HCT116 (cell line): ENCODE data around the gene MGRN1. TPM values are rescaled to one million over a fixed set of nuclear protein-coding genes. Genes with fewer than 3 reads are reported as not detected.

Source experiments
- ATAC-seq: fragments of 200-7000 bp; cut with Tn5 transposase; 2 replicates; pipeline ENCODE4 v1.9.1; 2020; ENCODE audit warnings: mild to moderate bottlenecking, moderate library complexity
- BruUV-seq: library from RNA; stranded (reverse); fragments of 400-500 nt; replicated peaks from 2 replicates; lab custom pipeline; 2021; lab: Mats Ljungman, UMichigan
- CTCF ChIA-PET: fragments of 300-600 bp; sonication (Branson Sonifier 250); formaldehyde crosslinking; loops from one replicate; lab custom pipeline; 2021; ENCODE audit warnings: antibody characterized with exemption; lab: Charles Lee
- POLR2A ChIA-PET: fragments of 300-600, 350-600 bp; sonication (Branson Sonifier 250); formaldehyde crosslinking; loops from one replicate; lab custom pipeline; 2021; ENCODE audit warnings: antibody characterized with exemption; lab: Charles Lee
- RAD21 ChIA-PET, 2 experiments: fragments of 300-600 bp; sonication (Branson Sonifier 250); formaldehyde crosslinking; loops; one replicate each; lab custom pipeline; 2023; ENCODE audit warnings: low total read pairs in 2 of 2; ENCODE audit not compliant: uncharacterized antibody in 2 of 2, unreplicated experiment in 2 of 2, low non-redundant PET in 1 of 2; lab: Charles Lee
- DNase-seq: peaks from one replicate; pipeline ENCODE4 v3.0.0-alpha.2; 2010; ENCODE audit warnings: low read depth, low spot score
- H2AFZ ChIP-seq: fragments of 200-600 bp; shearing (Covaris generic), sonication (generic); 2 replicates; pipeline ENCODE4 v1.6.1; 2017; ENCODE audit warnings: low read depth, mixed run types, mixed read lengths, antibody characterized with exemption, low read length; ENCODE audit not compliant: poor library complexity, severe bottlenecking
- H3K27ac ChIP-seq: 2 replicates; pipeline ENCODE4 v1.5.1; 2012; ENCODE audit warnings: low read depth, low read length
- H3K27me3 ChIP-seq: fragments of 200-600 bp; sonication (generic); 2 replicates; pipeline ENCODE4 v1.6.1; 2016; ENCODE audit warnings: mixed run types, low read length, mixed read lengths; ENCODE audit not compliant: insufficient read depth
- H3K36me3 ChIP-seq, 2 experiments: fragments of 200-500 bp in 1 of 2; fragments of 200-600 bp in 1 of 2; sonication (Bioruptor generic) in 1 of 2; sonication (generic) in 1 of 2; 2 replicates each; pipeline versions ENCODE4 v1.5.1 to v1.6.1; 2014 to 2016; ENCODE audit warnings: low read length in 2 of 2, inconsistent platforms in 1 of 2, mixed read lengths in 1 of 2, mixed run types in 1 of 2; ENCODE audit not compliant: insufficient read depth in 2 of 2, control insufficient read depth in 1 of 2
- H3K4me1 ChIP-seq, 2 experiments: fragments of 200-600 bp in 1 of 2; sonication (generic) in 1 of 2; 2 replicates each; pipeline versions ENCODE4 v1.5.1 to v1.6.1; 2012 to 2017; ENCODE audit warnings: low read length in 2 of 2, inconsistent platforms in 1 of 2, mild to moderate bottlenecking in 1 of 2, mixed read lengths in 1 of 2, mixed run types in 1 of 2, moderate library complexity in 1 of 2; ENCODE audit not compliant: insufficient read depth in 2 of 2, control insufficient read depth in 1 of 2
- H3K4me2 ChIP-seq: fragments of 200-600 bp; sonication (generic); 2 replicates; pipeline ENCODE4 v1.6.1; 2017; ENCODE audit warnings: mixed run types, low read length, mixed read lengths
- H3K4me3 ChIP-seq, 2 experiments: fragments of 200-600 bp in 1 of 2; sonication (generic) in 1 of 2; replicated peaks in 1 of 2; 2 replicates each; pipeline ENCODE4 v1.5.1; 2011 to 2016; ENCODE audit warnings: low read length in 2 of 2, control low read depth in 1 of 2, low read depth in 1 of 2, mild to moderate bottlenecking in 1 of 2, mixed read lengths in 1 of 2, mixed run types in 1 of 2
- H3K79me2 ChIP-seq: fragments of 200-600 bp; sonication (generic); 2 replicates; pipeline ENCODE4 v1.6.1; 2017; ENCODE audit warnings: mild to moderate bottlenecking, mixed run types, low read length, moderate library complexity, mixed read lengths; ENCODE audit not compliant: insufficient read depth
- H3K9ac ChIP-seq: fragments of 200-600 bp; sonication (generic); 2 replicates; pipeline ENCODE4 v1.6.1; 2016; ENCODE audit warnings: low read length, mixed read lengths
- H3K9me2 ChIP-seq: fragments of 200-600 bp; sonication (generic), shearing (Covaris generic); 2 replicates; pipeline ENCODE4 v1.6.1; 2017; ENCODE audit warnings: mixed run types, mild to moderate bottlenecking, moderate library complexity; ENCODE audit not compliant: insufficient read depth
- H3K9me3 ChIP-seq, 2 experiments: fragments of 200-500 bp in 1 of 2; fragments of 200-600 bp in 1 of 2; sonication (Bioruptor generic) in 1 of 2; sonication (generic) in 1 of 2; 2 replicates each; pipeline ENCODE4 v1.6.1; 2014 to 2017; ENCODE audit warnings: low read length in 2 of 2, mixed read lengths in 2 of 2, inconsistent platforms in 1 of 2, low read depth in 1 of 2, mild to moderate bottlenecking in 1 of 2, mixed run types in 1 of 2, moderate library complexity in 1 of 2; ENCODE audit not compliant: control insufficient read depth in 1 of 2, insufficient read depth in 1 of 2
- H4K20me1 ChIP-seq: fragments of 200-600 bp; sonication (generic), shearing (Covaris generic); 2 replicates; pipeline ENCODE4 v1.6.1; 2017; ENCODE audit warnings: mixed run types, mild to moderate bottlenecking, moderate library complexity; ENCODE audit not compliant: insufficient read depth
- CBX3 ChIP-seq: IDR thresholded peaks from 2 replicates; pipeline ENCODE4 v1.6.1; 2012; ENCODE audit warnings: low read depth
- CEBPB ChIP-seq: IDR thresholded peaks from 2 replicates; pipeline ENCODE4 v1.6.1; 2012; ENCODE audit warnings: low read depth
- EGR1 ChIP-seq: IDR thresholded peaks from 2 replicates; pipeline ENCODE4 v1.6.1; 2012; ENCODE audit warnings: low read depth
- ELF1 ChIP-seq: IDR thresholded peaks from 2 replicates; pipeline ENCODE4 v1.6.1; 2012; ENCODE audit warnings: low read depth, borderline replicate concordance
- POLR2A ChIP-seq: IDR thresholded peaks from 2 replicates; pipeline ENCODE4 v1.7.0; 2011; ENCODE audit warnings: borderline replicate concordance; ENCODE audit not compliant: insufficient read depth, insufficient read length; ENCODE audit errors: extremely low read depth
- POLR2AphosphoS5 ChIP-seq: IDR thresholded peaks from 2 replicates; pipeline ENCODE4 v1.6.1; 2011; ENCODE audit warnings: mild to moderate bottlenecking, low read depth, low read length, moderate library complexity
- REST ChIP-seq: IDR thresholded peaks from 2 replicates; pipeline ENCODE4 v1.6.1; 2012; ENCODE audit warnings: low read depth
- SIN3A ChIP-seq: IDR thresholded peaks from 2 replicates; pipeline ENCODE4 v1.6.1; 2012; ENCODE audit warnings: low read depth
- SP1 ChIP-seq: IDR thresholded peaks from 2 replicates; pipeline ENCODE4 v1.6.1; 2012; ENCODE audit warnings: low read depth
- SRF ChIP-seq: IDR thresholded peaks from 2 replicates; pipeline ENCODE4 v1.6.1; 2012; ENCODE audit warnings: low read depth
- ZNF274 ChIP-seq: fragments of 200-500 bp; sonication (Bioruptor generic); IDR thresholded peaks from 2 replicates; pipeline ENCODE4 v1.6.1; 2014; ENCODE audit warnings: mild to moderate bottlenecking, low read depth, low read length, inconsistent platforms
- intact Hi-C: fragments of 100-400 bp; cut with micrococcal nuclease; formaldehyde crosslinking; loops from 2 replicates; pipeline ENCODE4 v1.10.0; 2022
- total RNA-seq: library from RNA; stranded (reverse); gene quantifications from one replicate; pipeline ENCODE4 v1.2.1, GENCODE V29; 2021; ENCODE audit not compliant: unreplicated experiment
- TF ChIP-seq, protein P1 (sequence below): IDR thresholded peaks from 2 replicates; pipeline ENCODE4 v1.6.1; 2011; ENCODE audit warnings: mild to moderate bottlenecking, low read length, moderate library complexity; ENCODE audit not compliant: insufficient replicate concordance; ENCODE audit errors: extremely low read depth
- TF ChIP-seq, protein P2 (sequence below): IDR thresholded peaks from 2 replicates; pipeline ENCODE4 v1.6.1; 2012

The MGRN1 gene
- total RNA-seq, 1 experiment from 2014 or later = 50.6 TPM

DNA sequence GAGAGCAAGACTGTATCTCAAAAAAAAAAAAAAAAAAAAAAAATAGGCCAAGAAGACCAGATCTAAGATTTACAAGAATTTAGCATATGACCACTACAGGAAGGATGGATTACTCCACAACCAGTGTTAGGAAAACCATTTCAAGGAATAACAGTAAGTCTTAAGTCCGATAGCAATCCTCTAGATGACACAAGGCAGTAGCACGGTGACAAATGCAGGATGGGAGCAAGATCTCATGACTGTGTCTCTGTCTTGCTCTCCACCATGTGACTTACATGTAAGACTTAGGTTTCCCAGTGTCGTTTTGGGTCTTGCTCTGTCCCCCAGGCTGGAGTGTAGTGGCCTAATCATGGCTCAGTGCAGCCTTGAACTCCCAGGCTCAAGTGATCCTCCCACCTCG is 40.7 kb upstream of the MGRN1 start:
- TF ChIP-seq SRF (no peak), POLR2AphosphoS5 (no peak), EGR1 (no peak), ELF1 (no peak), CEBPB (no peak), CBX3 (no peak), ZNF274 (no peak), SIN3A (no peak), REST (no peak), SP1 (no peak), POLR2A (no peak)
- TF ChIP-seq, protein P1, sequence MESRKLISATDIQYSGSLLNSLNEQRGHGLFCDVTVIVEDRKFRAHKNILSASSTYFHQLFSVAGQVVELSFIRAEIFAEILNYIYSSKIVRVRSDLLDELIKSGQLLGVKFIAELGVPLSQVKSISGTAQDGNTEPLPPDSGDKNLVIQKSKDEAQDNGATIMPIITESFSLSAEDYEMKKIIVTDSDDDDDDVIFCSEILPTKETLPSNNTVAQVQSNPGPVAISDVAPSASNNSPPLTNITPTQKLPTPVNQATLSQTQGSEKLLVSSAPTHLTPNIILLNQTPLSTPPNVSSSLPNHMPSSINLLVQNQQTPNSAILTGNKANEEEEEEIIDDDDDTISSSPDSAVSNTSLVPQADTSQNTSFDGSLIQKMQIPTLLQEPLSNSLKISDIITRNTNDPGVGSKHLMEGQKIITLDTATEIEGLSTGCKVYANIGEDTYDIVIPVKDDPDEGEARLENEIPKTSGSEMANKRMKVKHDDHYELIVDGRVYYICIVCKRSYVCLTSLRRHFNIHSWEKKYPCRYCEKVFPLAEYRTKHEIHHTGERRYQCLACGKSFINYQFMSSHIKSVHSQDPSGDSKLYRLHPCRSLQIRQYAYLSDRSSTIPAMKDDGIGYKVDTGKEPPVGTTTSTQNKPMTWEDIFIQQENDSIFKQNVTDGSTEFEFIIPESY = no peak
- TF ChIP-seq, protein P2, sequence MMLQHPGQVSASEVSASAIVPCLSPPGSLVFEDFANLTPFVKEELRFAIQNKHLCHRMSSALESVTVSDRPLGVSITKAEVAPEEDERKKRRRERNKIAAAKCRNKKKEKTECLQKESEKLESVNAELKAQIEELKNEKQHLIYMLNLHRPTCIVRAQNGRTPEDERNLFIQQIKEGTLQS = no peak
- no peak overlapping the region for H3K9ac ChIP-seq
- RAD21 ChIA-PET = no interaction called here
- no peak overlapping the region for H3K4me2 ChIP-seq
- POLR2A ChIA-PET = no interaction called here
- H3K4me1 ChIP-seq = peaks cover 0 to 5% of the 10 kb centered on the region in 2 experiments; a peak in 2 of 4 replicates
- no peak for ATAC-seq
- no TSS peak for BruUV-seq
- H3K36me3 ChIP-seq = no peaks in the 10 kb centered on the region
- H3K27me3 ChIP-seq = no peaks in the 10 kb centered on the region
- H4K20me1 ChIP-seq = no peaks in the 10 kb centered on the region
- no peak overlapping the region for H2AFZ ChIP-seq
- no peak overlapping the region for H3K27ac ChIP-seq
- CTCF ChIA-PET = no interaction called here
- intact Hi-C loops = no loop called here
- peaks cover 0 to 9% of the 10 kb centered on the region in 2 experiments; a peak in 2 of 4 replicates for H3K9me3 ChIP-seq
- DNase-seq = no peak
- H3K79me2 ChIP-seq = no peaks in the 10 kb centered on the region
- H3K9me2 ChIP-seq = no peaks in the 10 kb centered on the region
- H3K4me3 ChIP-seq = no peak overlapping the region
